Measurements from ENCODE around the gene LMO4. TPM values are rescaled to one million over a fixed set of nuclear protein-coding genes. Genes with fewer than 3 reads are reported as not detected.

LMO4 gene
- total and polyA plus RNA-seq, 2 of the 13 experiments (the other 11 are each of a cell fraction or from before 2014, with no cell fraction given), result 19.3 to 49.9 TPM

DNA sequence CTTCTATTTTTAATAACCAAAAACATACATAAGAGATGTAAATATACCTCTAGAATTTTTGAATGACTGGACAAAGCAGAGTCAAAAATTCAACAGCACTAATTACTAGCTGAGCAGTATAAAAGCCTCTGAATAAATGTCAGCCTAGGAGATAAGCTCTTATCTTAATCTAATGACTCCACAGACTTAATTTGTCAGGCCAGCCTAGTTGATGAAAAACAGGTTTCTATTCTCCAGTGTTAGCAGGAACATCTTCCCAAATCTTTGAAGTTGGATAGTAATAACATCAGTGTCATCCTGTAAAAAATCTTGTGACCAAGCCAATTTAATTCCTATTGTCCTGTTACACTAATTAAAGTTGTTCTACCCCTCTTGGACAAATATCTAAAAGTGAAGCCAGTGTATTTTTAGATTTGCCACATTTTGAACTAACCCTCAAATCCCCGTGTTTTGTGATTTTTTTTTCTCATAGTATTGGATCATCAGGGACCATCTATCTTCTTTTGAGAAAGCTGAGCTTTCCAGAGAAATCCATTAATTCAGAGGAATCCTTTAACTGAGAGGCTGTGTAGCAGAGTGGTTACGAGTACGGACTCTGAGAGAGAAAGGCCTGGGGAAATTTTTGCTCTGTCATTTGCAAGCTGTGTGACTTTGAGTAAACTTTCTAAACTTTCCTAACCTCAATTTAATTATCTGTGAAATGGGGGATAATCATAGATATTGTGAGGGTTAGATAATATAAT is 41.2 kb downstream of the LMO4 start:
- Histone ChIP-seq H3K9ac (ENCODE audit: insufficient read depth, low read depth, low read length) (no peak overlapping the region), H3K9me3 (ENCODE audit: low read length) (no peaks in the 10 kb centered on the region), H3K4me3 (replicated peaks in 1 of 3; ENCODE audit: insufficient read depth in 1 of 3, low read depth in 2 of 3, low read length in 3 of 3) (no peak overlapping the region), H3K27ac (ENCODE audit: extremely low read length, insufficient read depth, low read length) (no peak overlapping the region), H2AFZ (ENCODE audit: low read length) (no peak overlapping the region), H3K27me3 (ENCODE audit: control insufficient read depth in 1 of 2, insufficient read depth in 2 of 2, low read length in 2 of 2) (no peaks in the 10 kb centered on the region), H4K20me1 (ENCODE audit: insufficient read depth, low read length) (no peaks in the 10 kb centered on the region), H3K79me2 (ENCODE audit: insufficient read depth, low read length) (no peaks in the 10 kb centered on the region), H3K4me2 (ENCODE audit: low read depth, low read length) (no peak overlapping the region), H3K36me3 (replicated peaks in 1 of 2; ENCODE audit: control insufficient read depth in 1 of 2, insufficient read depth in 2 of 2, low read length in 2 of 2) (no peaks in the 10 kb centered on the region), H3K4me1 (ENCODE audit: insufficient read depth, low read length) (no peaks in the 10 kb centered on the region)
- ATAC-seq (no peak), FAIRE-seq (no peak), DNase-seq (ENCODE audit: low spot score) (no peak)
- ChIA-PET POLR2A (no interaction called here), CTCF (ENCODE audit: low intra/inter-chr PET ratio, low total read pairs) (no interaction called here)
- TF ChIP-seq REL (CRISPR knock-in tag; conservative IDR thresholded peaks at IDR 0.05), result no peak
- no peak for TF ChIP-seq SIN3B (IDR thresholded peaks at IDR 0.05; ENCODE audit: low read length)
- TF ChIP-seq, protein P1, sequence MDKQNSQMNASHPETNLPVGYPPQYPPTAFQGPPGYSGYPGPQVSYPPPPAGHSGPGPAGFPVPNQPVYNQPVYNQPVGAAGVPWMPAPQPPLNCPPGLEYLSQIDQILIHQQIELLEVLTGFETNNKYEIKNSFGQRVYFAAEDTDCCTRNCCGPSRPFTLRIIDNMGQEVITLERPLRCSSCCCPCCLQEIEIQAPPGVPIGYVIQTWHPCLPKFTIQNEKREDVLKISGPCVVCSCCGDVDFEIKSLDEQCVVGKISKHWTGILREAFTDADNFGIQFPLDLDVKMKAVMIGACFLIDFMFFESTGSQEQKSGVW (CRISPR knock-in tag; IDR thresholded peaks at IDR 0.05; ENCODE audit: borderline replicate concordance), result no peak
- no peak for TF ChIP-seq ZNF883 (CRISPR knock-in tag; IDR thresholded peaks at IDR 0.05; ENCODE audit: not compliant biosample characterization)
- TF ChIP-seq ZFP90 (CRISPR knock-in tag; IDR thresholded peaks at IDR 0.05; ENCODE audit: borderline replicate concordance), result no peak
- no peak for TF ChIP-seq PAF1 (CRISPR knock-in tag; IDR thresholded peaks at IDR 0.05)
- no peak for TF ChIP-seq MZF1 (CRISPR knock-in tag; IDR thresholded peaks at IDR 0.05; ENCODE audit: borderline replicate concordance)
- TF ChIP-seq, protein P2, sequence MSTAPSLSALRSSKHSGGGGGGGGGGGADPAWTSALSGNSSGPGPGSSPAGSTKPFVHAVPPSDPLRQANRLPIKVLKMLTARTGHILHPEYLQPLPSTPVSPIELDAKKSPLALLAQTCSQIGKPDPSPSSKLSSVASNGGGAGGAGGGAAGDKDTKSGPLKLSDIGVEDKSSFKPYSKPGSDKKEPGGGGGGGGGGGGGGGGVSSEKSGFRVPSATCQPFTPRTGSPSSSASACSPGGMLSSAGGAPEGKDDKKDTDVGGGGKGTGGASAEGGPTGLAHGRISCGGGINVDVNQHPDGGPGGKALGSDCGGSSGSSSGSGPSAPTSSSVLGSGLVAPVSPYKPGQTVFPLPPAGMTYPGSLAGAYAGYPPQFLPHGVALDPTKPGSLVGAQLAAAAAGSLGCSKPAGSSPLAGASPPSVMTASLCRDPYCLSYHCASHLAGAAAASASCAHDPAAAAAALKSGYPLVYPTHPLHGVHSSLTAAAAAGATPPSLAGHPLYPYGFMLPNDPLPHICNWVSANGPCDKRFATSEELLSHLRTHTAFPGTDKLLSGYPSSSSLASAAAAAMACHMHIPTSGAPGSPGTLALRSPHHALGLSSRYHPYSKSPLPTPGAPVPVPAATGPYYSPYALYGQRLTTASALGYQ (CRISPR knock-in tag; IDR thresholded peaks at IDR 0.05), result no peak
- TF ChIP-seq EZH2 (conservative IDR thresholded peaks at IDR 0.05; ENCODE audit: low read depth, low read length), result no peak
- TF ChIP-seq, protein P3, sequence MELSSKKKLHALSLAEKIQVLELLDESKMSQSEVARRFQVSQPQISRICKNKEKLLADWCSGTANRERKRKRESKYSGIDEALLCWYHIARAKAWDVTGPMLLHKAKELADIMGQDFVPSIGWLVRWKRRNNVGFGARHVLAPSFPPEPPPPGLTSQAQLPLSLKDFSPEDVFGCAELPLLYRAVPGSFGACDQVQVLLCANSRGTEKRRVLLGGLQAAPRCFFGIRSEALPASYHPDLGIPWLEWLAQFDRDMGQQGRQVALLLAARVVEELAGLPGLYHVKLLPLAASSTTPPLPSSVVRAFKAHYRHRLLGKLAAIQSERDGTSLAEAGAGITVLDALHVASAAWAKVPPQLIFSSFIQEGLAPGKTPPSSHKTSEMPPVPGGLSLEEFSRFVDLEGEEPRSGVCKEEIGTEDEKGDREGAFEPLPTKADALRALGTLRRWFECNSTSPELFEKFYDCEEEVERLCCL (CRISPR knock-in tag; IDR thresholded peaks at IDR 0.05; ENCODE audit: borderline replicate concordance), result no peak
- WGBS (ENCODE audit: low lambda C conversion rate), result 45% methylated on average over 3 of the region's 3 CpGs
- no TSS peak for BruUV-seq (replicated peaks)
- intact Hi-C loops (cut with micrococcal nuclease; ENCODE audit: unreplicated experiment) (no loop called here), in situ Hi-C loops (cut with HindIII; ENCODE audit: extremely low pct_ligation_motif_present, low pct_unique_long_range_greater_than_20kb) (no loop called here)
